GM19455 (cell line): ENCODE results near the gene HS3ST3B1.

Source experiments
- ATAC-seq: cut with Tn5 transposase; IDR thresholded peaks from one replicate; pipeline ENCODE4 v1.9.1; 2021; ENCODE audit not compliant: unreplicated experiment

HS3ST3B1 gene

DNA sequence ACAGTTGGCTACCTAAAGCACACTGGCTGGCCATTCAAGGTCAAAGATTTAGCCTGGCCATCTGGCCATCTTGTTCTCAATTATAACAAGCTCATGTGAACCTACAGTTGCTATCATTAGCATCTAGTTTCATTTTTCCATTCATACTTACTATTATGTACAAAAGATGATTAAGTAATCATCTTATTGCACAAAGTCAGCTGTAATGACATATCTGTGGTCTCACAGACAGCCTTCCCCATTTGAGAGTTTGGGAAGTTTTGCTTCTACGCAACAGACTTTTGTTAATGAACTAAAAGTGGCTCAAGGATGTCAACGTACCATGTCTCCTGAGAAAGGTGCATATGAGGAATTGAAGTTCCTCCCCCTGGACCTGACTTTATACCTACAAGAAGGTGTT lies 51.3 kb downstream of the HS3ST3B1 start:
- ATAC-seq, result no peak

DNA sequence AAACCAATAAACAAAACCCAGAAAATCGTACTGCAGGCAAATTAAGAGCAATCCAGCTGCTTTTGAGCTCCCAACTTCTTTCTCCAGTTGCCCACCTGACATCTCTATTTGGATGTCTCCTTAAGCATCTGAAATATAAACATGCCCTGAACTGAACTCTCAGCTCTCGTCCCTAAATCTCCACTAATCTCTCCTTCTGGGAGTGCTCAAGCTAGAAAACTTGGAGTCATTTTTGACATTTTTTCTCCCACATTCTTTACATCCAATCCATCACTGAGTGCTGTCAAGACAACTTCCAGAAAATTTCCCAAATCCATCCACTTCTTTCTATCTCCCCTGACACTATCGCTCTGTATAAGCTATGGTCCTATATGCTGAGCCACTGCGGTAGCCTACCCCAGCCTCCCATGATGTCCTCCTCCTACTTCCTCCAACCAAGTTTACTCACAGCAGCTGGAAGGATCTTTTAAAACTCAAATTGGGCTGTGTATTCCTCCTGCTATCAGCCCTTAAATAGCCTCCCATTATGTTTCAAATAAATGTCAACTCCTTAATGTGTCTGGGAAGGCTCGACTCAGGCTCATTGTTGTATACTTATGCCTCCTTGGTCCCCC lies 53.1 kb downstream of the HS3ST3B1 start:
- no peak for ATAC-seq

DNA sequence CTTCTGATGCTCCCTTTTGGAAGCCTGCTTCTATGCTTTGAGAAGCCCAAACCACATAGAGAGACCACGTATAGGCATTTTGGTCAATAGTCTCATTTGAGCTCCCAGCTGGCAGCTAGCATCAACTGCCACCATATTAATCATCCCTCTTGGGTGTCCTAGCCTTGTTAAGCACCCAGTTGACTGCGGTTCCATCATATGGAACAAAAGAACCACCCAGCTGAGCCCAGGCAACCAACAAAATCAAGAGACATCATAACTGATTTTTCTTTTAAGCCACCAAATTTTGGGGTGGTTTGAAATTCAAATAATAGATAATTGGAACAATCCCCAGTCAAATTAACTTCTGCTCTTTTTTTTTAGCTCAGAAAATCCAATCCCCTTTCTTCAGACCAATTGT lies 53.9 kb downstream of the HS3ST3B1 start:
- ATAC-seq, result no peak

DNA sequence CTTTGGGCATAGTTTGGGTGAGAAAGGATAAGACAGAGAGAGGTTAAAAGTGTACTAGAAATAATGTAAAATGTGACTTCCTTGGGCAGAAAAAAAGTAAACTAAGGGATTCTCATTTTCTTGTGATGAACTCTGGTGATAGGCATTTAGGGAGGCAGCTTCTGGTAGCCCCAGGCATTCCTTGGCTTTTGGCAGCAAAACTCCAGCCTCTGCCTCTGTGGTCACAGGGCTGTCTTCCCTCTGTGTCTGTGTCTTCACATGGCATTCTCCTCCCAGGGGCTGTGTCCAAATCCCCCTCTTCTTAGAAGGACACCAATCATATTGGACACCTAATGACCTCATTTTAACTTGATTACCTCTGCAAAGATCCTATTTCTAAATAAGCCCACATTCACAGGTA lies 54.7 kb downstream of the HS3ST3B1 start:
- ATAC-seq, result no peak

DNA sequence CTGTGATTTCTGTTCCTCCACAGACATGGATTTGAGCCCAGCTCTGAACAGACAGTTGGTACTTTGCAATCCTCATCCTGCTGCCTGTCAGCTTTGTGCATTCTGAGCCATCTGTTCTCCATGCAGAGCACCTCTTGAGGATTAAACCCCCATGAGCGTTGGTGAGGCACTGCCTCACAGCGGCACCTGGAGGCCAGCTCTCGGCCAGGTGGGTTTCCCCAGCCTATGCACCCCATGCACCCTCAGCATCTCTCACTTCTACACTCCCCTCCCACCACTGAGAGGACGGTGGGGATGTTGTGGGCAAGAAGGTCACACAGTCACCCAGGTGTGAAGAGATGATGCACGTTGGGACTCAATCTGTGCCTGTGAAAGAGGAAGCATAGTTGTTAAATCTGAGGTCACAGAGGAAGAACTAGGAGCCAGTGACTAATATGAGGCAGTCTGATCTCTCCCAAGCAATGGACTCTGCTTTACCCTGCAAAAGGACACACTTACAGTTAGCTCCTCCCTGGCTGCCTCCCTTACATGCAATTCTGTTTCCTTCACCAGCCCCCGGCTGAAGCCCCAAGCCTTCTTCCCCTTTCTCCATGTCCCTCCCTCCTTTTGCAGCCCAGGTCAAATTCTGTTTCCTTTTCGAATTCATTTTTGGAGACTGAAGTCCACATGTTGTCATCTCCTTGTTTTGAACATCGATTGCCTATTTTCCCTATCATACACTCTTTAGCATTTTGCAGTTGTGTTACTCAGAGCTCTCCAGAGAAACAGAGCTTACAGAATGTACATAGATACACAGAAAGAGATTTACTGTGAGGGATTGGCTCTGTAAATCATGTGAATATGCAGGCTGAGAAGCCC lies 58.5 kb downstream of the HS3ST3B1 start:
- ATAC-seq, result peak; percentile 95

DNA sequence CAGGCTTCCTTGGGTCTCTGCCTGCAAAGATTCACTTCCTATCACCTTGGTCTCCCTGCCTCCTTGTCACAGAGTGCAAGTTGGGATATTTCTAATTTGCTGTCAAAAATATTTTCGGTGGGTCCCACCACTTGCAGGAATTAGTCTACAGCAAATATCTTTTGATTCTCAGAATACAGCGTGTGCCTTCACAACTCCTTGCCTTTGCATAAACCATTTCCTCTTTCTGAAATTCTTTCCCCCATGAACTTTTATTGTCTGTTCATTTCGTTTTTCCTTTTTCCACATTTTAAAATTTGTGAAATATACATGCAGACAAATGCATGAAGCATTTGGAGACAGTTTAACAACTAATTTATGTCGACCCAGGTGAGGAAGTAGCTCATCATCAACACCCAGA lies 60.0 kb downstream of the HS3ST3B1 start:
- ATAC-seq, result no peak

DNA sequence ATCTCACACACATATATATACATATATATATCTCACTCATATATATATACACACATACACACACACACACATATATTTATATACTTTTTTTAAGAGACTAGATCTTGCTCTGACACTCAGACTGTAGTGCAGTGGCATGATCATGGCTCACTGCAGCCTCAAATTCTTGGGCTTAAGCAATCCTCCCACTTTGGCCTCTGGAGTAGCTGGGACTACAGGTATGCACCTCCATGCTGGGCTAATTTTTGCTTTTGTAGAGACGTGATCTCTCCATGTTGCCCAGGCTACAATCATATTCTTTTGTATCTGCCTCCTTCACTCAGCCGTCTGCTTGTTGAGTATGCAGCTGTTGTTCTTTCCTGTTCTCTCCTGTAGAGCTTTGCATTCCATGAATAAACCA lies 60.6 kb downstream of the HS3ST3B1 start:
- ATAC-seq, result no peak

DNA sequence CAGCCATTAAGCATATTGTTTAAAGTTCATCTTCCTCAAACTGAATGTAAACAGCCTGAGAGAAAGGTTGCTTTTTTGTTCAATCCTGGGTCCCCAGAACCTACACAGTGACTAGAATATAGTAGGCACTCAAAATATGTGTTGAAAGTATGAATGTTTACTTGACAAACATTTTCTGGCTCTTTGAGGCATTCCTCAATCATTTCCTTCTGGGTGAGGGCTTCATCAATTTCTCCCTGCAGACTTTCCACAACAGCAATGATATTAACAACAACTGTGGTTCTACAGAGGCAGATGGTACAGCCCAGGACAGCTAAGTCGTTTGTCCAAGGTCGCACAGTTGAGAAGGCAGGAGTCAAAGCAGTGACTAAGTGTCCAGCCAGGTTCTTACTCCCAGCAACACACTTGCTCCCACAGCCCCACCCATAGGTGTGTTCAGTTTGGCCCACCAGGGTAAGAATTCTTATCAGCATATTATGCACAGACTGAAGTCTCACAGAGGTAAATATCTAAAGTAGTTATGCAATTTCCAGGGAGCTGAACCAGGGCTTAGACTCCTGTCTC lies 61.1 kb downstream of the HS3ST3B1 start:
- no peak for ATAC-seq

DNA sequence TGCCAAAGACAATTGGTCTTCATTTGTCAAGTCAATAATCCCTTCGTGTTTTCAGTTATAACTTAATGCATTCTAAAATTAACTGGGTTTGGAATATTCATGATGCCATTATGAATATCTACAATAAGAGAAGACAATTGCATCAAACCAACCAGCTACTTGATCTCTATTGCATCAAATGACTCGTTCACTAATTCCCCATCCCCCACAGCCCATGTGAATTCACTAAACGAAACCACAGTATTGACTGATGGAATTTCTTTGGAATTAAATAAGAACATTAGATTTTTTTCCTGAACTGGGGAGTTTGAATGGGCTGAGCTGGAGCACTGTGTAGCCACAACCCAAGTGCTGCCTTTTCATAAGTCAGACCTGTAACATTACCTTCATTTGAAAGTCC lies 65.3 kb downstream of the HS3ST3B1 start:
- no peak for ATAC-seq

DNA sequence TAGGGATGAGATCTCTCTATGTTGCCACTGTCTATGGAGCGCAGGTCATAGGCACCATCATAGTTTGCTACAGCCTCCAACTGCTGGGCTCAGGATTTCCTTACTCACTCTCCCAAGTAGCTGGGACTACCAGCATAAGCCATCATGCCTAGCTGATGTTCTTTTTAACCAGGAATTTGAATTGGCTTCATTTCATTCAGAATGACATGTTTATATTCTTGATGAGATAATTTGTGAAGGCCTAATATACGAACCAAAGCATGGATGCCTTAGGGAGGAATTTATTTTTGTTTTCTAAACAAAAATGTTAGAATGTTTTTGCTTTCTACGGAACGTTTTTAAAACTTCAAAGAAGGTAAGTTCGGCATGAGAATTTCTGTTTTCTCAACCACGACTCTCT lies 71.6 kb downstream of the HS3ST3B1 start:
- no peak for ATAC-seq

DNA sequence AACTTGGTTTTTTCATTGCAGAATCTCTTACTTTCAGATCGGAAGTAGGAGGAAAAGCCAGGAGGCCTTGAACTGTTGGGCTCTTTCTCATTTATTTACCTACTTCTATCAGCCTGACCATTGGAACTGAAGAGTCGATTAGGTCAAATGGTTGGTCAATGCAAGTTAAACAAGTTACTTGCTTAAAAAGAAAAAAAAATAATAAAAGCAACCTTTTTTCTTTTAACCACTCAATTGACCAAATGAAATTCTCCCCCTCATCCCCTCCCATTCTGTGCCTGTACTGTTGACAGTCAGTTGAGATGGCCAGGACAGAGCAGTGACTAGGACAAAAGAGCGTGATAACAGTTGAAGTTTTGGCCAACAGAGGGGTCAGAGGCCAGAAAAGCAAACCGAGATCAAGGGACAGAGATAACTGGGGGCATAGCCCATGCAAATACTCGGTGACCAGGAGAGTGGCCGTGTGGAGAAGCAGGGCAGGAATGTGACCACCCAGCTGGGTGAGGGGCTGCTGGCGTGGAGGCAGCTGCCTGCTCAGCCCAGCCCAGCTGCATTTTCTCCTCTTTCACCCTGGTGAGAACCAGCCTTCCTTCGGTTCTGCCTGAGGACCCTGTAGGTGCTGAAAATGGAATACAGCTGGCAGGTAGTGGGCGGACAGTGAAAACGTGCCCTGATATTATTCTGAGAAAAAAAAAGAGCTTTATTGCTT lies 72.2 kb downstream of the HS3ST3B1 start:
- no peak for ATAC-seq

DNA sequence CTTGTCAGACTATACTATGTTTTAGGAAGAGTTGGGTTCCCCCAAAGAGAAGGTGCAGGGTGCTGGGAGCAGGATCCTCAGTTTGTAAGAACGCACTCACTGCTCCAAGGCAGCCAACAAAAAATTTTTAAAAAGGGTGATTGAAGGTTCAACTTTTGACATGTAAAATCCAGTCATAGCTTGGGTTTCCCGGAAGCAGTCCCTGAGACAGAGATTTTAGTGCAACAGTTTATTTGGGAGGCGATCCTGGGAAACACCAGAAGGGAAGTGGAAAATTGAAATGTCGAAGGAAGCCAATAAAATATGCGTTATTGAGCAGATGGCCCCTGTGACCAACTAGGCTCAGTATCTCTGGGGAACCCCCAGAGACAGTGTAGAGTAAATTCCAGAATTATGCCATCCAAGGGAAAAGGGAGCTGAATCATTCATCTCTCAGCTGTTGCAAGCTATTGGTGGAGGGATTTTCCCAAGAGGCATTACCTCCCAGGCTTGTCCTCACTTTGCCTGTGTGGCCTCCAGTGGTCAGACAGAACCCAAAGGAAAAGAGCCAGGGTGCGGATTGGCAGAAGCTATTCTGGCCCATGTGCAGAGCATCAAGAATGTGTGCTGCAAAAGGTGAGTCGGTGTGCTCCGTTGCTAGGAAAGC lies 72.9 kb downstream of the HS3ST3B1 start:
- ATAC-seq, result no peak

DNA sequence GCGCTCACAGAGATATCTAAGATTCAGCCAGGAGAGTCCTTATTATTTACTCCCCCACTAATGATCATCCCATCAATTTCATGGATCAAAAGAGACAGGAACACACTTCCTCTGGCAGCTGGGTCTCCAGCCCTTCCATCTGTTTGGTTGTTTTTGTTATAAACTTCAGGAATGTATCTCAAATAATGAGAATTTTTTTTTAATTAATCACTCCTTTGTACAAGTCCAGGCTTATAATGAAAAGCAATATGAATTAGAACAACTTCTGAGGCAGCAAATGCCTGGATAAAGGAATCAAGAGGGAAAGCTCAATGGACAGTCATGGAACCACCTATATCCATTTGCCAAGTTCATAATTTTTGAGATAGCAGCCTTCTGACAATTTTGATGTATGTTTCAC lies 73.4 kb downstream of the HS3ST3B1 start:
- ATAC-seq, result no peak

DNA sequence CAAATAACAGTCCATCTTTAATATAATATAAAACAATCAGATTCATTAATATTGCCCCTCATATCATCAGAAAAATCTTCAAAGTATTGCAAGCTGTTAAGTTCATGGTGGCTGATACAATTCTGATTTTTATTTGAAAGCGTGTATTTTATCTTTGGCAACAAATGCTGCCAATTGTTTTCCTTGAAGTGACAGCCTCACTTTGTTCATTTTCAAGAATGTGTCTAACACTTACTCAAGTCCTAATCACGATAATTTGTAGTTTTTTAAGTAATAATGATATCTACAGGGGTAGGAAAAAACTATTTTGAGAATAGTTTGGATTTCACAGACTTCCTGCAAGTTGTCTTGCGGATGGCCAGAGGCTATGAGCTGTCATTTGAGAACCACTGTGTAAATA lies 75.8 kb downstream of the HS3ST3B1 start:
- ATAC-seq, result no peak

DNA sequence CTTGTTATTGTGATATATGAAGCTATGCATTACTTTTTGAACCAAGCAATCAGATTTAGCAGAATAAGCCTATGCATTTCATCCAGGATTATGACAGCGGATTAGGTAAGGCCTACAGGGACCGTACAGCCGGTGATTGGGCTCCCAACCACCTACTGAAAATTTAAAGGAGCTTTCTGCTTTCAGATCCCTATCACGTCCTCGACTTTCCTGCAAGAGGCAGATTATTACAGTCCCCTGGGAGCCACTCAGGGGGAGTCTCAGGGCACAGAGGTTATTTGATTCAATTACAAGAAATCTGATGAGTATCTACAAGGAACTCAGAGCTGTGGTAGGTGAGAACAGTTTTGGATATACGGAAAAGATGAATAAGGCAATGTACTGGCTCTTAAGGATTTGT lies 80.7 kb downstream of the HS3ST3B1 start:
- no peak for ATAC-seq

DNA sequence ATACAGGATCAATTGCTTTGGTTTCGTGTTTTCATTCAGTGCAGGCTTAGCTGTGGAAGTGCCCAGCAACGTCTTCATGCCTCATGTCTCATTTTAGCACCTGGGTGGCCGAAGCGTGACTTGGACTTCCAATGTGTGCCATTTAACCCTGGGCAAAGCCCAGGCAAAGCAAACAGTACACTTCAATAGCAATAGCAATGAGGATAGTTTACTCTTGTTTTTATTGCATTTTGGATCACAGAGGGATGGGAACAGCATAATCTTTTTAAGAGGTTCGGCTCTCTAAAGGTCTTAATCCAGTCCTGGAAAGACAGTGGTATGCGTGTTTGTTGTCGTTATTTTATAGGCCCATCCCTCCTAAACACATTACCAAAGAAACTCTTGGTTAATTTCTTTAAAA lies 86.2 kb downstream of the HS3ST3B1 start:
- ATAC-seq, result no peak

DNA sequence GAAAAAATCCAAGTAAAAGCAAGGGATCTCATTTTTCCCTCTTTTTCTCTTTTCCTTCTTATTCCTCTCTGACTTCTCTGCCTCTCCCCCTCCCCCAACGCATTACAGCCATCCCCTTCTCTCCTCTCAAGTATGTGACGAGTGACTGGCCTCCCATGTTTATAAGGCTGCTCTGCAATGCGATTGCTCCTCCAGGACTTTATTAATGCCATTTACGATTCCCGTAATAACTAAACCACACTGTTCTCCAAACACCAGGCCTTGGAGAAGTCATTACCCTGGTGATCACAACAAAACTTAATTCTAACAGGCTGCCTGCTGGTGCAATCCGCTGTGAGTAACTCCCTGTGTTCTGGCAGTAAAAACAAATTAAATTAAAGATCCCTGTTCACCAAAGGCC lies 88.8 kb downstream of the HS3ST3B1 start:
- no peak for ATAC-seq

DNA sequence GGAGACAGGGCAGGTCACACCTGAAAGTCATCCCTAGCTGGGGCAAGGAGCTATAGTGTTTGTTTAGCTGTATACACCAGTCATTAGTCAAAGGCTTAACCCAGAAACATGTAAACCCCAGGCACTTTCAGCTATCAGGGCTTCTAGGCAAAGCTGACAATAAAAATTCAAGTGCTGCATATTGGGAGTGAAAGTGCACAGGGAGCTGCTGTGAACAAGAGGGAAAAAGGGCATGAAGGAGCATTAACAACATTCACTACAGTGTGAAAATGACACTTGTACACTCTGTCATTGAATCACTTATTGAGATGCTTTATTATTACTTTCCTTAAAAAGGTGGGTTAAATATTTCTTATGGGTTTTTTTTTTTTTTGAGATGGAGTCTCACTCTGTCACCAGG lies 92.8 kb downstream of the HS3ST3B1 start:
- no peak for ATAC-seq

DNA sequence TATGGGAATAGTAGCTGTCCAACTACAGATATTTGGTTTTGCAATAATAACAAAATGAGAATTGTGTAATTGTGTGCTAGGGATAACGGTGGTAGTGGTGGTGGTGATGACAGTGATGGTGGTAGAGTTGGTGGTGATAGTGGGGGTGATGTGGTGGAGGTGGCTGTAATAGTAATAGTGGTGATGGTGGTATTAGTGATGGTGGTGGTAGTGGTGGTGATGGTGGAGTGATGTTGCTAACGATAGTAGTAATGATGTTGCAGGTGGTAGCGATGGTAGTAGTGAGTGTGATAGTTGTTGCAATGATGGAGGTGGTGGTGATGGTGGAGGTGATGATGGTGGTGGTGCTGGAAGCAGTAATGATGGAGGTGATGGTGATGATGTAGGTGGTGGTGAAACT lies 94.4 kb downstream of the HS3ST3B1 start:
- ATAC-seq, result no peak

DNA sequence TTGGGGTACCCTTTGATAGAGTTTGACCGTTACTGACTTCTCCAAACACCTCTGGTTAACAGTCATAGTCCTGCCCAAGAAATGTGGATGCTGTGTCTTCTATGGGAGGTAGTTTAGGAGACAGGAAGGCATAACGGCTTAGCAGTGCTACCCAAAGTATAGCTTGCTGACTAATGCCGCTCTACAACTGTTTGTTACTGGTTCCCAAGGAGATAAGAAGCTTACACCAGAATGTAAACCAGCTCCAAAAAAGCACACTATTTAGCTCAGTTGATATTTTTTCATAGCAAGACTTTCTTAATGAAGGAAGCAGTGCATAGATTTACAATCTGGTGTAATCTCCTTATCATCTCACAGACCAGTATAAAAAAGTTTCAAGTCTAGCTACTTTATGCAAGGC lies 95.7 kb downstream of the HS3ST3B1 start:
- no peak for ATAC-seq

DNA sequence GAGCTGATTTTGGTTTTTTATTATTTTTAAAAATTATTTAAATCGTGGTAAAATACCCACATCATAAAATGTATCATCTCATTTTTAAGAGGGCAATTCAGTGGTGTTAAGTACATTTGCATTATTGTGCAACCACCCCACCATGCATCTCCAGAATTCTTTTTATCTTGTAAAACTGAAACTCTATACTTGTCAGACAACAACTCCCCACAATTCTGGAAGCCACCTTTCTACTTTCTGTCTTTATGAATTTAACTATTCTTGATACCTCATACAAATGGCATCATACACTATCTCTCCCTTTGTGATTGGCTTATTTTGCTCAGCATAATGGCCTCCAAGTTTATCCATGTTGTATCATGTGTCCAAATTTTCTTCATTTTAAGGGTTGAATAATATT lies 97.9 kb downstream of the HS3ST3B1 start:
- no peak for ATAC-seq
